Gastrocnemius medialis (tissue), 4 donors: Measurements from ENCODE around the gene ABI1. TPM values are rescaled to one million over a fixed set of nuclear protein-coding genes. Genes with fewer than 3 reads are reported as not detected.

Source experiments
- ATAC-seq, 2 donors: fragments of 150-250 bp; one replicate each; pipeline ENCODE4 v1.9.1; 2016
- DNase-seq, 2 donors: peaks; one replicate each; pipeline ENCODE4 v3.0.0-alpha.2; 2019
- H3K27ac ChIP-seq, 4 donors: fragments of 200-600 bp; sonication (generic); 1 replicate in 1 of 4; 2 replicates in 3 of 4; pipeline ENCODE4 v1.5.1; 2016 to 2018; ENCODE audit warnings: mild to moderate bottlenecking in 2 of 4, moderate library complexity in 1 of 4
- H3K27me3 ChIP-seq, 3 donors: fragments of 200-600 bp; sonication (generic) in 2 of 3; 1 replicate in 1 of 3; 2 replicates in 2 of 3; pipeline versions ENCODE4 v1.5.1 to v1.6.0; 2016 to 2019; ENCODE audit warnings: mild to moderate bottlenecking in 1 of 3, moderate library complexity in 1 of 3
- H3K36me3 ChIP-seq, 2 donors: fragments of 200-600 bp; sonication (generic) in 1 of 2; one replicate each; pipeline ENCODE4 v1.5.1; 2017 to 2018
- H3K4me1 ChIP-seq, 2 donors: fragments of 200-600 bp; sonication (generic) in 1 of 2; one replicate each; pipeline ENCODE4 v1.5.1; 2016 to 2017; ENCODE audit warnings: mild to moderate bottlenecking in 2 of 2
- H3K4me3 ChIP-seq, 4 donors: fragments of 200-600 bp; sonication (generic) in 3 of 4; 1 replicate in 1 of 4; 2 replicates in 3 of 4; pipeline ENCODE4 v1.5.1; 2016 to 2019; ENCODE audit warnings: mild to moderate bottlenecking in 2 of 4
- H3K9me3 ChIP-seq, 3 donors: fragments of 200-600 bp; sonication (generic) in 2 of 3; 1 replicate in 1 of 3; 2 replicates in 2 of 3; pipeline ENCODE4 v1.5.1; 2016 to 2019
- CTCF ChIP-seq, 5 experiments: fragments of 450-650 bp in 3 of 5; fragments of 200-600 bp in 2 of 5; sonication (generic) in 2 of 5; IDR thresholded peaks in 4 of 5; conservative IDR thresholded peaks in 1 of 5; 1 replicate in 4 of 5; 2 replicates in 1 of 5; pipeline ENCODE4 v1.5.1; 2016 to 2019; ENCODE audit warnings: antibody characterized with exemption in 5 of 5, mild to moderate bottlenecking in 3 of 5, moderate library complexity in 3 of 5
- POLR2A ChIP-seq, 2 donors: fragments of 450-650 bp; IDR thresholded peaks; one replicate each; pipeline ENCODE4 v1.6.1; 2017; ENCODE audit warnings: antibody characterized with exemption in 2 of 2, mild to moderate bottlenecking in 2 of 2, moderate library complexity in 2 of 2
- in situ Hi-C, 4 donors: fragments of 200-750 bp; cut with MboI; loops; one replicate each; pipeline versions ENCODE4 v1.15.0 to v1.8.0; 2017; ENCODE audit warnings: low sequenced_read_pairs in 4 of 4
- intact Hi-C: fragments of 100-400 bp; cut with DNase I; formaldehyde crosslinking; loops from one replicate; pipeline ENCODE4 v1.15.1; 2023; ENCODE audit warnings: low total_unique reads
- total RNA-seq, 4 donors: library from RNA; depleted of rRNA; stranded (reverse); fragments of >200 nt; gene quantifications; one replicate each; pipeline versions ENCODE4 v1.1.0 to v1.2.3, GENCODE V29; 2016

The ABI1 gene
- total RNA-seq, 4 donors from 2014 or later: 20.9 to 32.6 (median 28.3) TPM

- Histone ChIP-seq H3K4me3 (no peak overlapping the region), H3K27ac (no peak overlapping the region), H3K9me3 (no peaks in the 10 kb centered on the region), H3K36me3 (peaks cover 0 to 4% of the 10 kb centered on the region in 2 donors), H3K4me1 (peaks cover 8 to 13% of the 10 kb centered on the region in 2 donors), H3K27me3 (no peaks in the 10 kb centered on the region)
- TF ChIP-seq POLR2A (IDR thresholded peaks at IDR 0.05) (no peak), CTCF (IDR thresholded peaks at IDR 0.05 in 4 of 5, conservative IDR thresholded peaks at IDR 0.05 in 1 of 5) (no peak)
- ATAC-seq: no peak
- no peak for DNase-seq
- intact Hi-C loops: loop anchor here (5.0 kb wide), 1 partner anchor 163 kb away; the partner anchor contains the start of gene ABI1
- in situ Hi-C loops: loop anchor here in 1 of 4 donors (25.0 kb wide), 1 partner anchor 163 kb away; the partner anchor contains the start of gene ABI1
Observed at GRCh38 chr10:26699631-26700030, 161.1 kb downstream of the ABI1 start.

GRCh38 chr10:26698909-26699308 lies 161.8 kb downstream of the ABI1 start:
- intact Hi-C loops: loop anchor here (5.0 kb wide), 1 partner anchor 163 kb away; the partner anchor contains the start of gene ABI1
- DNase-seq (no peak), ATAC-seq (no peak)
- Histone ChIP-seq H3K9me3 (no peaks in the 10 kb centered on the region), H3K27ac (no peak overlapping the region), H3K27me3 (no peaks in the 10 kb centered on the region), H3K4me3 (peak overlapping the region in 3 of 4 donors; percentile 77 to 94 (median 94)), H3K36me3 (peaks cover 0 to 4% of the 10 kb centered on the region in 2 donors), H3K4me1 (peaks cover 8 to 13% of the 10 kb centered on the region in 2 donors)
- no peak for TF ChIP-seq POLR2A (IDR thresholded peaks at IDR 0.05)
- no peak for TF ChIP-seq CTCF (IDR thresholded peaks at IDR 0.05 in 4 of 5, conservative IDR thresholded peaks at IDR 0.05 in 1 of 5)
- in situ Hi-C loops: no loop called here

GRCh38 chr10:26697922-26698608 lies 162.7 kb downstream of the ABI1 start:
- intact Hi-C loops (loop anchor here (5.0 kb wide), 1 partner anchor 164 kb away; the partner anchor contains the start of gene ABI1), in situ Hi-C loops (no loop called here)
- Histone ChIP-seq H3K4me3 (peak overlapping the region; percentile 77 to 94 (median 92)), H3K4me1 (peaks cover 8 to 13% of the 10 kb centered on the region in 2 donors), H3K27me3 (peaks cover 0 to 3% (median 0%) of the 10 kb centered on the region in 3 donors), H3K27ac (peak overlapping the region; percentile 80 to 92 (median 86)), H3K9me3 (no peaks in the 10 kb centered on the region), H3K36me3 (peaks cover 0 to 4% of the 10 kb centered on the region in 2 donors)
- TF ChIP-seq CTCF (IDR thresholded peaks at IDR 0.05 in 4 of 5, conservative IDR thresholded peaks at IDR 0.05 in 1 of 5): no peak
- TF ChIP-seq POLR2A (IDR thresholded peaks at IDR 0.05): no peak
- no peak for DNase-seq
- ATAC-seq: peak in 1 of 2 donors; percentile 5

GRCh38 chr10:26697163-26697921 lies 163.4 kb downstream of the ABI1 start, which contains the start of gene PDSS1:
PDSS1 (plus strand) TSS chr10:26697701; CDS start chr10:26697712, 11 bp downstream.
- H3K9me3 ChIP-seq: no peaks in the 10 kb centered on the region
- TF ChIP-seq CTCF (IDR thresholded peaks at IDR 0.05 in 4 of 5, conservative IDR thresholded peaks at IDR 0.05 in 1 of 5): peak in 1 of 5 experiments; percentile 8
- TF ChIP-seq POLR2A (IDR thresholded peaks at IDR 0.05): no peak

More at GRCh38 chr10:26697163-26697921, 163.4 kb downstream of the ABI1 start, which contains the start of gene PDSS1:
- Histone ChIP-seq H3K27me3 (peaks cover 0 to 3% (median 0%) of the 10 kb centered on the region in 3 donors), H3K36me3 (peaks cover 0 to 1% of the 10 kb centered on the region in 2 donors), H3K27ac (peak within 1 kb of the TSS; percentile 80 to 92 (median 86)), H3K4me3 (peak within 1 kb of the TSS; percentile 77 to 94 (median 92)), H3K4me1 (peaks cover 8 to 13% of the 10 kb centered on the region in 2 donors)
- in situ Hi-C loops: no loop called here
- ATAC-seq (peak; percentile 90 to 91), DNase-seq (peak; percentile 34 to 49)
- intact Hi-C loops: loop anchor here (5.0 kb wide), 1 partner anchor 165 kb away; the partner anchor contains the start of gene ABI1
